Measurements from ENCODE around the gene IFRD2.

The IFRD2 gene

DNA sequence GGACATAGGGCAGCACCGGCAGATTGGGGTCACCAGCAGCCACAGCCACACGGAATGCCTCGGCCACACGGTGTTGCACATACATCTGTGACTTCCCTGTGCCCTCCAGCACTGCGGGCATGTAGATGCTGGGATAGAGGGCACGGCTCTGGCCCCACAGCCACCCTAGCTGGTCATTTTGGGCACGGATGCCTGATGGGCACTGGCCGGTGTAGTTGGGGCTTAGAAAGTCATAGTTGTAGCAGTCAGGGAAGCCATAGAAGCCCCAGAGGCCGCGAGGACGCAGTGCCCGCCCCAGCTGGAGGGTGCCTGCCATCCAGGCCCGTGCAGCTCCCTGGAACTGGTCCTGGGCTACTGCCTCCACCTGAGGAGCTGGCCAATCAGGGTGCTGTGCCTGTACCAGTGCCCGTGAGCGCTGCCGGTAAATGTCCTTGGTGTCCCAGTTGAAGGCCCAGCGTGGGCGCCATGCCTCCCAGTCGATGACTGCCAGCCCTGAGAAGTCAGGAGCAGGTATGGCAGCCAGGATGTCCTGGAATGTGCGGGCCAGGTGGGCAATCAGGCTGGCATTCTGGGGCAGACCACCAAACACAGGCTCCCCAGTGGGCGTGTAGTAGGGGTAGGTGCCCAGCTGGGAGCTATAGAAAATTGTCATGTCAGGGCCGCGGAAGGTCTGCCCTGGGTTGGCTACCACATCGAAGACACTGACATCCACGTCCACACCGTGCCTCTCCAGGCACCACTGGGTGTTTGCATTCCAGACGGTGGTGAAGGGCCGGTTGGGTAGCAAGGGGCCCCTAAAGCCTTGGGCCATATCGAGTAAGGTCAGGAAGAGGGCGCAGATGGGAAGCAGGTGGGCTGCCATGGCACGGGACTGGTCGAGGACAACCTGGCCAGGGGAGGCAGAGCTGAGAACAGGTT, 10.1 kb upstream of the IFRD2 start:
- no peak for TF ChIP-seq Cebpa-rat (IDR thresholded peaks at IDR 0.05)
- no peaks in the 10 kb centered on the region for H3K27me3 ChIP-seq
- peaks cover 0 to 13% (median 0%) of the 10 kb centered on the region in 11 experiments; a peak in 7 of 22 replicates for H3K36me3 ChIP-seq
- H3K4me3 ChIP-seq = no peak overlapping the region
- peaks cover 24 to 40% (median 26%) of the 10 kb centered on the region in 10 experiments for H3K4me1 ChIP-seq
- H3K9me3 ChIP-seq (replicated peaks in 1 of 11) = peaks cover 7 to 18% (median 14%) of the 10 kb centered on the region in 11 experiments; a peak in 20 of 22 replicates
- no peak overlapping the region; a peak in 1 of 22 replicates for H3K9ac ChIP-seq
- H3K4me2 ChIP-seq = no peak overlapping the region
- no peak overlapping the region for H3K27ac ChIP-seq
- H4K20me1 ChIP-seq = peaks cover 0 to 13% (median 0%) of the 10 kb centered on the region in 11 experiments; a peak in 5 of 22 replicates

- peaks cover 24 to 46% (median 26%) of the 10 kb centered on the region in 10 experiments for H3K4me1 ChIP-seq
- H4K20me1 ChIP-seq = peaks cover 0 to 14% (median 0%) of the 10 kb centered on the region in 11 experiments; a peak in 5 of 22 replicates
- peak overlapping the region in 2 of 10 experiments; percentile 60 to 71; a peak in 2 of 20 replicates for H3K4me3 ChIP-seq
- peak overlapping the region in 5 of 11 experiments; percentile 20 to 84 (median 74); a peak in 6 of 22 replicates for H3K9ac ChIP-seq
- peak overlapping the region in 8 of 11 experiments; percentile 17 to 87 (median 68); a peak in 8 of 22 replicates for H3K27ac ChIP-seq
- peaks cover 0 to 10% (median 0%) of the 10 kb centered on the region in 11 experiments; a peak in 2 of 22 replicates for H3K36me3 ChIP-seq
- no peaks in the 10 kb centered on the region for H3K27me3 ChIP-seq
- H3K4me2 ChIP-seq = peak overlapping the region; percentile 82 to 98 (median 92); a peak in 19 of 22 replicates
- no peak for TF ChIP-seq Cebpa-rat (IDR thresholded peaks at IDR 0.05)
- H3K9me3 ChIP-seq (replicated peaks in 1 of 11) = peaks cover 0 to 2% (median 0%) of the 10 kb centered on the region in 11 experiments; a peak in 1 of 22 replicates
Observed at GRCh38 chr3:50300681-50301254, 8.5 kb upstream of the IFRD2 start.

GRCh38 chr3:50299929-50300680, 7.9 kb upstream of the IFRD2 start:
- H3K9me3 ChIP-seq (replicated peaks in 1 of 11) = no peaks in the 10 kb centered on the region
- H4K20me1 ChIP-seq = peaks cover 0 to 14% (median 0%) of the 10 kb centered on the region in 11 experiments; a peak in 5 of 22 replicates
- peak overlapping the region; percentile 72 to 87 (median 75) for H3K9ac ChIP-seq
- H3K27ac ChIP-seq = peak overlapping the region; percentile 25 to 87 (median 67); a peak in 20 of 22 replicates
- peaks cover 0 to 10% (median 0%) of the 10 kb centered on the region in 11 experiments; a peak in 2 of 22 replicates for H3K36me3 ChIP-seq
- peaks cover 24 to 46% (median 26%) of the 10 kb centered on the region in 10 experiments for H3K4me1 ChIP-seq
- H3K27me3 ChIP-seq = no peaks in the 10 kb centered on the region
- no peak for TF ChIP-seq Cebpa-rat (IDR thresholded peaks at IDR 0.05)
- H3K4me3 ChIP-seq = peak overlapping the region; percentile 51 to 84 (median 66)
- H3K4me2 ChIP-seq = peak overlapping the region; percentile 82 to 98 (median 92)

GRCh38 chr3:50299638-50299928, 7.4 kb upstream of the IFRD2 start:
- Histone ChIP-seq H3K36me3 (peaks cover 0 to 10% (median 0%) of the 10 kb centered on the region in 11 experiments; a peak in 2 of 22 replicates), H3K9ac (peak overlapping the region; percentile 72 to 87 (median 75)), H3K27ac (peak overlapping the region; percentile 25 to 87 (median 67); a peak in 20 of 22 replicates), H4K20me1 (peaks cover 0 to 14% (median 0%) of the 10 kb centered on the region in 11 experiments; a peak in 5 of 22 replicates), H3K27me3 (no peaks in the 10 kb centered on the region), H3K4me1 (peaks cover 24 to 46% (median 26%) of the 10 kb centered on the region in 10 experiments), H3K4me3 (peak overlapping the region; percentile 51 to 84 (median 66)), H3K9me3 (replicated peaks in 1 of 11) (no peaks in the 10 kb centered on the region), H3K4me2 (peak overlapping the region; percentile 82 to 98 (median 92))
- no peak for TF ChIP-seq Cebpa-rat (IDR thresholded peaks at IDR 0.05)

GRCh38 chr3:50298836-50299637, 6.8 kb upstream of the IFRD2 start, which contains the start of the genes HYAL3 and NAA80:
TSS of gene HYAL3 (minus strand) at chr3:50299405. CDS start at chr3:50295602, 3,803 bp downstream.
TSS of gene NAA80 (minus strand) at chr3:50299405. CDS start at chr3:50297463, 1,942 bp downstream.
- Histone ChIP-seq H3K27me3 (no peaks in the 10 kb centered on the region), H3K27ac (peak within 1 kb of the TSS; percentile 42 to 87 (median 78); a peak in 21 of 22 replicates), H3K9me3 (replicated peaks in 1 of 11) (no peaks in the 10 kb centered on the region), H4K20me1 (peaks cover 0 to 14% (median 0%) of the 10 kb centered on the region in 11 experiments; a peak in 5 of 22 replicates), H3K9ac (peak within 1 kb of the TSS; percentile 75 to 87 (median 81)), H3K36me3 (peaks cover 0 to 10% (median 0%) of the 10 kb centered on the region in 11 experiments; a peak in 2 of 22 replicates), H3K4me1 (peaks cover 24 to 46% (median 26%) of the 10 kb centered on the region in 10 experiments), H3K4me3 (peak within 1 kb of the TSS; percentile 66 to 84 (median 74)), H3K4me2 (peak within 1 kb of the TSS; percentile 95 to 99 (median 98))
- no peak for TF ChIP-seq Cebpa-rat (IDR thresholded peaks at IDR 0.05)

DNA sequence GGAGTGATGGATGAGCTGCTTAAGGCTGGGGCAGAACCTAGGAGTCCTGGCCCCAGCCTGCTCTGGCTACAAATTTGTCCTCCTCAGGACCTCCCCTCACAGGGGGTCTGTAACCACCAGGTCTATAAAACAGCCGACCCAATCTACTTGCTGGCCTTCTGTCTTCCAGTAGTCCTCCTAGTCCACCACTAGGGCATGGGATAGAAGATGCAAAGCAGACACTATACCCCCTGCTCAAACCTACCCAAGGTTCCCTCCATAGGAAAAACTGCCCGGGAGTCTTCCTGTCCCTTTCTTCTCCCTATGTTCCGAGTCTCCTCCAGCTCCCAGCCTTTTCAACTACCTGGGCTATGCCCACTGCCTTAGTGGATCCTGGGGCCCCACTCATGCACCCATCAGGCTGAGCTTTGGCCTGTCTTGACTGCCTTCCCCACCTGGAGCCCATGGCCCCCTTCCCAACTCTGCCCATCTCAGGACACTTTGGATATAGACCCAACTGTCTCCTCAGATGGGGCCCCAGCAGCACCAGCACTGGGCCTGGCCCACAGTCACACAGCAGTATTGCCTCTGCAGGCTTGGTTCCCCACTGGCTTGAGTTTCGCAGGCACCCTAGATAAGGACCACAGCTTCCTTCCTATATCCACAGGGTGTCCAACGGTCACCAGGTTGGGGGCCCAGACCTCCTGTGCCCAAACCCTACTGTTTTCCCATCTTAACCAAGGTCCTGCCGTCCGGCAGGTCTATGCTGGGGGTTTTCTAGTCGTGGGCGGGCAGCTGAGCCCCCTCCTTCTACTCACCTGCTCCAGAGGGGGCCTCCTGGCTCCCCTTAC, 5.9 kb upstream of the IFRD2 start:
- H4K20me1 ChIP-seq = peaks cover 0 to 14% (median 0%) of the 10 kb centered on the region in 11 experiments; a peak in 5 of 22 replicates
- H3K27ac ChIP-seq = peak overlapping the region; percentile 42 to 86 (median 77); a peak in 21 of 22 replicates
- no peaks in the 10 kb centered on the region for H3K9me3 ChIP-seq (replicated peaks in 1 of 11)
- peak overlapping the region; percentile 75 to 87 (median 81) for H3K9ac ChIP-seq
- no peaks in the 10 kb centered on the region for H3K27me3 ChIP-seq
- peak overlapping the region; percentile 66 to 84 (median 74) for H3K4me3 ChIP-seq
- H3K4me1 ChIP-seq = peaks cover 27 to 44% (median 31%) of the 10 kb centered on the region in 10 experiments
- no peak for TF ChIP-seq Cebpa-rat (IDR thresholded peaks at IDR 0.05)
- peak overlapping the region; percentile 82 to 99 (median 98) for H3K4me2 ChIP-seq
- H3K36me3 ChIP-seq = peaks cover 0 to 10% (median 0%) of the 10 kb centered on the region in 11 experiments; a peak in 2 of 22 replicates
